GM12878 (cell line): ENCODE data around the gene MMP11. TPM values are rescaled to one million over a fixed set of nuclear protein-coding genes. Genes with fewer than 3 reads are reported as not detected.

Experiments used
- ATAC-seq: fragments of 200-7000 bp; cut with Tn5 transposase; 3 replicates; pipeline ENCODE4 v1.9.1; 2020; ENCODE audit warnings: mild to moderate bottlenecking, moderate library complexity
- BruUV-seq: library from RNA; stranded (reverse); fragments of 400-500 nt; replicated peaks from 2 replicates; lab custom pipeline; 2021; lab: Mats Ljungman, UMichigan
- CTCF ChIA-PET: fragments of 300-600 bp; sonication (Branson Sonifier 250); formaldehyde crosslinking; extraction: SDS; loops from one replicate; lab custom pipeline; 2021; ENCODE audit warnings: inconsistent platforms; lab: Yijun Ruan, JAX
- POLR2A ChIA-PET: fragments of 350-600 bp; formaldehyde crosslinking; extraction: SDS; loops from one replicate; lab custom pipeline; 2021; ENCODE audit warnings: inconsistent platforms; lab: Charles Lee
- RAD21 ChIA-PET: fragments of 300-600 bp; sonication (Branson Sonifier 250); formaldehyde crosslinking; loops from one replicate; lab custom pipeline; 2023; ENCODE audit warnings: antibody characterized with exemption; ENCODE audit not compliant: unreplicated experiment; lab: Charles Lee
- SMC1A ChIA-PET: fragments of 300-600 bp; sonication (Branson Sonifier 250); formaldehyde crosslinking; loops from one replicate; lab custom pipeline; 2023; ENCODE audit not compliant: unreplicated experiment, uncharacterized antibody; lab: Charles Lee
- DNase-seq: peaks from one replicate; pipeline ENCODE4 v3.0.0-alpha.2; 2011; ENCODE audit warnings: low read depth, low spot score
- FAIRE-seq: peaks from 3 replicates; lab custom pipeline; 2011; peaks lifted over from hg19 to GRCh38; lab: Jason Lieb, UNC
- H2AFZ ChIP-seq: 2 replicates; pipeline ENCODE4 v1.6.0; 2011; ENCODE audit warnings: low read depth, low read length, control low read depth; ENCODE audit not compliant: control insufficient read depth
- H3K27ac ChIP-seq: 2 replicates; pipeline ENCODE4 v1.5.1; 2011; ENCODE audit warnings: control low read depth; ENCODE audit not compliant: control insufficient read depth, insufficient read depth
- H3K27me3 ChIP-seq, 2 experiments: replicated peaks in 1 of 2; 2 replicates each; pipeline versions ENCODE4 v1.6.0 to v1.6.1; 2011; ENCODE audit warnings: low read length in 1 of 2; ENCODE audit not compliant: control insufficient read depth in 2 of 2, insufficient read depth in 2 of 2
- H3K36me3 ChIP-seq, 2 experiments: 2 replicates each; pipeline ENCODE4 v1.5.1; 2011; ENCODE audit warnings: low read length in 1 of 2; ENCODE audit not compliant: control insufficient read depth in 2 of 2, insufficient read depth in 2 of 2
- H3K4me1 ChIP-seq: 2 replicates; pipeline ENCODE4 v1.6.1; 2011; ENCODE audit warnings: mild to moderate bottlenecking, low read length, moderate library complexity, mixed read lengths; ENCODE audit not compliant: control insufficient read depth, insufficient read depth
- H3K4me2 ChIP-seq: 2 replicates; pipeline ENCODE4 v1.6.0; 2011; ENCODE audit warnings: control low read depth; ENCODE audit not compliant: control insufficient read depth, insufficient read depth
- H3K4me3 ChIP-seq: fragments of 200-600 bp; sonication (generic); 2 replicates; pipeline ENCODE4 v1.5.1; 2016
- H3K79me2 ChIP-seq: 2 replicates; pipeline ENCODE4 v1.6.0; 2011; ENCODE audit warnings: low read length; ENCODE audit not compliant: control insufficient read depth, insufficient read depth
- H3K9ac ChIP-seq: 2 replicates; pipeline ENCODE4 v1.8.0; 2011; ENCODE audit warnings: low read length, control low read depth, mixed read lengths; ENCODE audit not compliant: control insufficient read depth, insufficient read depth
- H3K9me3 ChIP-seq: replicated peaks from 3 replicates; pipeline ENCODE4 v1.5.1; 2011; ENCODE audit warnings: mild to moderate bottlenecking, low read length; ENCODE audit not compliant: control insufficient read depth, insufficient read depth
- H4K20me1 ChIP-seq: 2 replicates; pipeline ENCODE4 v1.6.0; 2011; ENCODE audit not compliant: control insufficient read depth, insufficient read depth
- CBFB ChIP-seq: IDR thresholded peaks from 2 replicates; pipeline ENCODE4 v1.6.1; 2016; ENCODE audit warnings: antibody characterized with exemption, low read depth
- EP300 ChIP-seq, 2 experiments: fragments of 150-350 bp in 1 of 2; IDR thresholded peaks; 2 replicates each; pipeline ENCODE4 v1.6.1; 2011 to 2012; ENCODE audit warnings: low read depth in 2 of 2, low read length in 2 of 2, borderline replicate concordance in 1 of 2, improper control_type of control experiment in 1 of 2, inconsistent platforms in 1 of 2; ENCODE audit not compliant: control insufficient read depth in 1 of 2
- ESRRA ChIP-seq: IDR thresholded peaks from 2 replicates; pipeline ENCODE4 v1.6.1; 2012; ENCODE audit warnings: mild to moderate bottlenecking, low read length, improper control_type of control experiment
- FOS ChIP-seq: IDR thresholded peaks from 3 replicates; pipeline ENCODE4 v1.6.1; 2011; ENCODE audit warnings: borderline replicate concordance; ENCODE audit not compliant: insufficient read length; ENCODE audit errors: extremely low read depth
- FOXM1 ChIP-seq: IDR thresholded peaks from 2 replicates; pipeline ENCODE4 v1.6.1; 2012; ENCODE audit warnings: low read depth, mild to moderate bottlenecking, inconsistent platforms, low read length, moderate library complexity
- GABPA ChIP-seq: IDR thresholded peaks from 2 replicates; pipeline ENCODE4 v1.6.1; 2014; ENCODE audit warnings: antibody characterized with exemption, low read depth, mild to moderate bottlenecking, inconsistent platforms
- GATAD2B ChIP-seq: fragments of 450-650 bp; conservative IDR thresholded peaks from 2 replicates; pipeline ENCODE4 v1.6.1; 2017; ENCODE audit warnings: low read depth, mild to moderate bottlenecking, moderate library complexity
- JUNB ChIP-seq: IDR thresholded peaks from 2 replicates; pipeline ENCODE4 v1.6.1; 2016; ENCODE audit warnings: antibody characterized with exemption, mild to moderate bottlenecking
- JUND ChIP-seq: IDR thresholded peaks from 2 replicates; pipeline ENCODE4 v1.6.1; 2012; ENCODE audit warnings: low read depth, mild to moderate bottlenecking, low read length, improper control_type of control experiment, moderate library complexity
- KDM1A ChIP-seq: fragments of 200-600 bp; sonication (generic); IDR thresholded peaks from 2 replicates; pipeline ENCODE4 v1.6.1; 2016; ENCODE audit warnings: borderline replicate concordance
- SIX5 ChIP-seq: IDR thresholded peaks from 2 replicates; pipeline ENCODE4 v1.6.1; 2011; ENCODE audit warnings: mild to moderate bottlenecking, low read depth, low read length, moderate library complexity; ENCODE audit not compliant: severe bottlenecking
- SKIL ChIP-seq: fragments of 450-650 bp; IDR thresholded peaks from 2 replicates; pipeline ENCODE4 v1.6.1; 2017; ENCODE audit warnings: mild to moderate bottlenecking, low read depth, inconsistent platforms; ENCODE audit not compliant: poor library complexity, severe bottlenecking
- TCF12 ChIP-seq: IDR thresholded peaks from 2 replicates; pipeline ENCODE4 v1.6.1; 2011; ENCODE audit warnings: low read depth, mild to moderate bottlenecking, low read length
- ZBTB40 ChIP-seq: fragments of 450-650 bp; IDR thresholded peaks from 2 replicates; pipeline ENCODE4 v1.6.1; 2016; ENCODE audit warnings: mild to moderate bottlenecking, moderate library complexity, borderline replicate concordance
- WGBS: methylation state at CpG from one replicate; pipeline ENCODE4 v1.1.6; 2016; ENCODE audit warnings: low lambda C conversion rate; ENCODE audit not compliant: insufficient replicate concordance, insufficient coverage; ENCODE audit errors: missing lambda C conversion rate; 5-methylcytosine and 5-hydroxymethylcytosine counted together
- in situ Hi-C: fragments of 300-500 bp; cut with MboI; formaldehyde crosslinking; loops from 9 replicates; pipeline ENCODE4 v1.14.3; 2018; ENCODE audit warnings: mixed read lengths
- intact Hi-C: fragments of 100-400 bp; cut with micrococcal nuclease; formaldehyde crosslinking; loops from one replicate; pipeline ENCODE4 v1.14.2; 2022; ENCODE audit not compliant: unreplicated experiment
- polyA plus RNA-seq, 11 experiments: library from polyadenylated mRNA; depleted of rRNA in 4 of 11; unstranded in 6 of 11; stranded (reverse) in 5 of 11; fragments of >200 nt; fragmentation: Nextera tagmentation in 4 of 11; fragmentation: Illumina TruSeq in 1 of 11; extraction: Ambion mirVana in 4 of 11; extraction: Trizol in 1 of 11; gene quantifications; 1 replicate in 1 of 11; 2 replicates in 10 of 11; pipeline versions ENCODE4 v1.2.1 to v1.2.3, GENCODE V29; 2011 to 2016; ENCODE audit warnings: inconsistent platforms in 2 of 11, missing spikeins in 2 of 11, low read depth in 1 of 11
- total RNA-seq, 4 experiments: library from RNA; depleted of rRNA in 3 of 4; stranded (reverse); fragments of >200 nt in 3 of 4; fragmentation: Illumina TruSeq in 1 of 4; extraction: Trizol in 1 of 4; gene quantifications; 2 replicates each; pipeline versions ENCODE4 v1.2.1 to v1.2.3, GENCODE V29; 2013 to 2021

MMP11 gene
- total and polyA plus RNA-seq, 10 of the 15 experiments (the other 5 are each of a cell fraction or from before 2014, with no cell fraction given), result 0.03 to 1.1 (median 0.31) TPM; not detected in 2

DNA sequence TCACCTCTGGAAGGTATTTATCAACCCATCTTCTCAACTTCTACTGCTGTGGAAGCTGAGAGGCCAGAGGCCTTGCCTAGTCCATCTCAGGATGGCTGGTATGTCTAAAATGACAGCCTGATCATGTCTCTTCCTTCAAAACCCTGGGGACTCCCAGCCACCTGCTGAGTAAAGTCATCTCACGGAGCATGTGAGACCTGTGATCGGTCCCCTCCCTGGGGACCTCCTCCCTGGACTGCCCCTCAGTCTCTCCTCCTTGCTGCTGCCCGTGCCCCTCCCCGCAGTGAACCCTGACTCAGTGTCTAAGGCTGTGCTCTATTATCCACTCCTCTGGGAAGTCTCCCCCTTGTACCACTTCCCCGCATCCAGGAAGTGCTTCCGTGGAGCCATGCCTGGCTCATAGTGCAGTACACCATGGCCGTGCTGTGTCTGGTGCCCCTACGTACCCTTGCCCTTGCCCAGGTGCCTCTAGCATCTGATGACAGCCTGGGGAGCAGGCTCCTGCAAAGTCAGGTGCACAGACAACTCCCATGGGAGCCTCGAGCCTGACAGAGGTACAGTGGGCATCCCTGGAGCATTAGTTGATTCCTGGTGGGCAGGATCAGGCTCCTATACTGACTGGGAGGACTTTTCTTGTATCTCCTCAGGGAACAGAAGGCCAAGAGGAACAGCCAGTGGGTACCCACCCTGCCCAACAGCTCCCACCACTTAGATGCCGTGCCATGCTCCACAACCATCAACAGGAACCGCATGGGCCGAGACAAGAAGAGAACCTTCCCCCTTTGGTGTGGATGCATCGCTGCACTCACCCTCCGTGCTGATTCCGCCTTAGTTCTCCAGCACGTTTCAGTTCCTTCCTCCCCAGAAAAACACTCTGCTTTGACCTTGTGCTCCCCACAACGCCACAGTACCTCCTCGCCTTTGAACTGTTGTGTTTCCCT is 27.9 kb downstream of the MMP11 start:
- in situ Hi-C loops (no loop called here), intact Hi-C loops (loop anchor here (2.0 kb wide), 1 partner anchor 38 kb away; the partner anchor contains the start of gene DERL3)
- H3K79me2 ChIP-seq, result peaks cover 30% of the 10 kb centered on the region
- H3K27me3 ChIP-seq, result no peaks in the 10 kb centered on the region
- peak; percentile 70 for ATAC-seq
- WGBS, result 1% methylated on average over 18 of the region's 18 CpGs
- POLR2A ChIA-PET, result interaction anchor here (1.0 to 3.3 kb wide), 2 partner anchors 11 to 37 kb away, joined by 3 to 11 read pairs; no protein-coding TSS in a partner anchor
- no peak overlapping the region for H2AFZ ChIP-seq
- no peak overlapping the region for H3K4me3 ChIP-seq
- no peaks in the 10 kb centered on the region for H4K20me1 ChIP-seq
- no peaks in the 10 kb centered on the region for H3K9me3 ChIP-seq
- FAIRE-seq, result peak; percentile 62
- SMC1A ChIA-PET, result interaction anchor here (1.3 kb wide), 1 partner anchor 46 kb away, joined by 5 read pairs; no protein-coding TSS in a partner anchor
- peak; percentile 87 for DNase-seq
- H3K4me1 ChIP-seq, result peaks cover 76% of the 10 kb centered on the region
- CTCF ChIA-PET, result interaction anchor here (0.7 to 1.4 kb wide), 4 partner anchors 11 to 44 kb away, joined by 3 to 5 read pairs (median 3); no protein-coding TSS in a partner anchor
- peak overlapping the region; percentile 89 for H3K27ac ChIP-seq
- peak overlapping the region; percentile 53; the same call in 1 of the 2 replicates for H3K9ac ChIP-seq
- H3K4me2 ChIP-seq, result peak overlapping the region; percentile 19
- H3K36me3 ChIP-seq, result peaks cover 20 to 32% of the 10 kb centered on the region in 2 experiments
- RAD21 ChIA-PET, result interaction anchor here (1.0 to 2.6 kb wide), 2 partner anchors 11 to 45 kb away, joined by 3 to 9 read pairs; no protein-coding TSS in a partner anchor
- BruUV-seq, result no TSS peak
- TF ChIP-seq SKIL, result no peak
- TF ChIP-seq TCF12, result peak; percentile 95
- TF ChIP-seq JUNB, result peak; percentile 35; the same call in 1 of the 2 replicates
- no peak; the same call in 1 of the 2 replicates for TF ChIP-seq FOXM1
- TF ChIP-seq GATAD2B, result no peak; the same call in 1 of the 2 replicates
- no peak for TF ChIP-seq FOS
- no peak for TF ChIP-seq CBFB
- no peak for TF ChIP-seq ESRRA
- TF ChIP-seq EP300 (IDR thresholded peaks at IDR 0.05; ENCODE audit: borderline replicate concordance in 1 of 2, control insufficient read depth in 1 of 2, low read depth in 2 of 2, low read length in 2 of 2), result peak in 1 of 2 experiments; percentile 74; a peak in 2 of 4 replicates
- no peak for TF ChIP-seq KDM1A
- peak; percentile 35; the same call in 1 of the 2 replicates for TF ChIP-seq ZBTB40
- no peak for TF ChIP-seq GABPA
- TF ChIP-seq JUND, result 0 out of 2 replicates have a peak, but pooled peaks have one; percentile 23
- TF ChIP-seq SIX5, result no peak
